ENCODE results near the gene ARHGEF28. TPM values are rescaled to one million over a fixed set of nuclear protein-coding genes. Genes with fewer than 3 reads are reported as not detected.

ARHGEF28 gene
- total RNA-seq, 4 donors from 2014 or later = 9.8 to 18.7 (median 18.6) TPM

DNA sequence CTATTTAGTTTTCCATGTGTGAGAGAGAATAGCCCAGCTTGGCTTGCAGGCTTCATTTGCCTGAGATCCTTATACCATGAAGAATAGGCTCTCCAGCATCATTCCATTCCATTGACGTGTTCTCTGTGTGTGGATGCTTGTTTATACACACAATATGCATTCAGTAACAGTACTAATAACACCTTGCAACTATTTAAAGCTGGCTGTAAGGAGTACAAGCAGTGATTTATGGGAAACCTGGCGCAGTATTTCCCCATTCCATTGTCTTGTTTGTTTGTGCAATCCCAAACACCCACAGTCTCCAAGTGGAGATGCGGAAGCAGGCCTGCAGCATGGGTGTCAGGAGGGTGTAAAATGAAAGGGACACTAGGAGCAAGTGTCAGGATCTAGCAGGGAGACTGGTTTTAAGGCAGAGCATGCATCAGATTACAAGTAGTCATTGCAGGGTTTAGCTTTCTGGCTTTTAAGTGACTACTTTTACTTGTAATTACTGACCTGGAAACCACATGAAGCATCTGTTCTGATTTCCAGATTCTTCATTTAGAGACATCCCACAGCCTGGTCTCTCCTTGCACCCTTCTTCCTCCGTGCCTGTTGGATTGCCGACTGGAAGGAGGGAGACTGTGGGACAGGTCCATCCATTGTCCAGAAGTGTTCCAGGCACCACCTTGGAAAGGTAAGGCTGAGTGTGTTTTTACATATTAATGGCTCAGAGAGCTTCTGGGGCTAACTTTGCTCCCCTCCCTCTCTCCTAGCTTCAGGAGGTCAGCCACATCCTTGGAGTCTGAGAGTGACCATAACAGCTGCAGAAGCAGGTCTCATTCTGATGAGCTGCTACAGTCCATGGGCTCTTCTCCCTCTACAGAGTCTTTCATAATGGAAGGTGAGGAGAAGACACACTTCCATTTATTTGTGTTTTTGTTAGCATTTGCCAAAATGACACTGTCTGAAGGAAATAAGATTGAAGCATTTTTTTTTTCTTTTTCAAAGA, 241.6 kb downstream of the ARHGEF28 start:
- DNase-seq = no peak
- H3K36me3 ChIP-seq = no peaks in the 10 kb centered on the region
- no peak overlapping the region for H3K4me3 ChIP-seq
- in situ Hi-C loops (cut with MboI; ENCODE audit: low pct_ligation_motif_present in 1 of 4, low pct_unique_long_range_greater_than_20kb in 1 of 4, low sequenced_read_pairs in 3 of 4) = no loop called here
- no peaks in the 10 kb centered on the region for H3K9me3 ChIP-seq
- H3K4me1 ChIP-seq = no peaks in the 10 kb centered on the region
- intact Hi-C loops (cut with DNase I; ENCODE audit: low total_unique reads) = no loop called here
- no peaks in the 10 kb centered on the region for H3K27me3 ChIP-seq
- WGBS, 2 donors (ENCODE audit: low coverage in 1 of 2) = 74 to 100% methylated on average over 1 to 5 of the region's 5 CpGs
- TF ChIP-seq POLR2AphosphoS5 (IDR thresholded peaks at IDR 0.05) (no peak), POLR2A (IDR thresholded peaks at IDR 0.05) (no peak), EP300 (IDR thresholded peaks at IDR 0.05; ENCODE audit: low read depth) (no peak)
- TF ChIP-seq, protein P1, sequence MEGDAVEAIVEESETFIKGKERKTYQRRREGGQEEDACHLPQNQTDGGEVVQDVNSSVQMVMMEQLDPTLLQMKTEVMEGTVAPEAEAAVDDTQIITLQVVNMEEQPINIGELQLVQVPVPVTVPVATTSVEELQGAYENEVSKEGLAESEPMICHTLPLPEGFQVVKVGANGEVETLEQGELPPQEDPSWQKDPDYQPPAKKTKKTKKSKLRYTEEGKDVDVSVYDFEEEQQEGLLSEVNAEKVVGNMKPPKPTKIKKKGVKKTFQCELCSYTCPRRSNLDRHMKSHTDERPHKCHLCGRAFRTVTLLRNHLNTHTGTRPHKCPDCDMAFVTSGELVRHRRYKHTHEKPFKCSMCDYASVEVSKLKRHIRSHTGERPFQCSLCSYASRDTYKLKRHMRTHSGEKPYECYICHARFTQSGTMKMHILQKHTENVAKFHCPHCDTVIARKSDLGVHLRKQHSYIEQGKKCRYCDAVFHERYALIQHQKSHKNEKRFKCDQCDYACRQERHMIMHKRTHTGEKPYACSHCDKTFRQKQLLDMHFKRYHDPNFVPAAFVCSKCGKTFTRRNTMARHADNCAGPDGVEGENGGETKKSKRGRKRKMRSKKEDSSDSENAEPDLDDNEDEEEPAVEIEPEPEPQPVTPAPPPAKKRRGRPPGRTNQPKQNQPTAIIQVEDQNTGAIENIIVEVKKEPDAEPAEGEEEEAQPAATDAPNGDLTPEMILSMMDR (IDR thresholded peaks at IDR 0.05) = no peak
- no peak overlapping the region for H3K27ac ChIP-seq

DNA sequence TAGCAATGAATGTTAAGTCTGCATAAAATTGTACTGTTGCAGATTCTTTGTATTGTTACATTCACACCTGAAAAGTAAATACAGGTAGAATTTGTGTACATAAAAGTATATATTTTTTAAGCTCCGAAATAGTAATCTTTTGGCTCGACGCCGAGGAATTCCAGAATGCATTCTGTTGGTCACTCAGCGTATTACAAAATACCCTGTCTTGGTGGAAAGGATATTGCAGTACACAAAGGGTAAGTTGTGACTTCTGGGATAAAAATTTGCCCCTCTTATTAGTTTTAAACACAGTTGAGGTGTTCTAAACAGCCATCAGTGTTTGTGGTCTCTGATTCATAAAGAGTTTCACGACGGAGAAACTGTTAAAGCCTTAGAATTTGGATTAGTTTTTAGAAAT, 257.6 kb downstream of the ARHGEF28 start:
- WGBS, 2 donors (ENCODE audit: low coverage in 1 of 2) = 80 to 92% methylated on average over 7 of the region's 7 CpGs

DNA sequence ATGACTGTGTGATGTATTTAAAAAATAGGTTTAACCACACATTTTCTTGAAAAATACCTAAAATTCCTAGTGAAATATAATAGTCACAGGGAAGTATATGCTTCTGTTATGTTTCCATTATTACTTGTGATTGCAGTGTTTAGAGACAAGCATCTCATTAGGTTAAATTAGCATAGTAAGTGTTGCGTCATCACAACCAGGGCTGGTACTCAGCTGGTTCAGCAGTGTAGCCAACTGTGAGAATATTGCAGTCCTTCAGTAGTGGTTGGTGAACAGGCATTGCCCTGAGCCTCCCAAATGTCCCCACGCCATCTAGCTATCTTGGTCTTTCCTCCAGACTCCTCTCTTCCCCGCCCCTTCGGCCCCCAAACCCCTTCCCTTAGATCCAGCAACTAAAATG, 261.7 kb downstream of the ARHGEF28 start:
- no peak for DNase-seq
- intact Hi-C loops (cut with DNase I; ENCODE audit: low total_unique reads) (no loop called here), in situ Hi-C loops (cut with MboI; ENCODE audit: low pct_ligation_motif_present in 1 of 4, low pct_unique_long_range_greater_than_20kb in 1 of 4, low sequenced_read_pairs in 3 of 4) (no loop called here)
- Histone ChIP-seq H3K4me3 (no peak overlapping the region), H3K4me1 (no peaks in the 10 kb centered on the region), H3K9me3 (no peaks in the 10 kb centered on the region), H3K27ac (no peak overlapping the region), H3K27me3 (no peaks in the 10 kb centered on the region), H3K36me3 (no peaks in the 10 kb centered on the region)
- WGBS, 2 donors (ENCODE audit: low coverage in 1 of 2) = 86 to 96% methylated on average over 3 to 4 of the region's 4 CpGs
- TF ChIP-seq EP300 (IDR thresholded peaks at IDR 0.05; ENCODE audit: low read depth) = no peak
- TF ChIP-seq POLR2AphosphoS5 (IDR thresholded peaks at IDR 0.05) = no peak
- TF ChIP-seq, protein P1 (IDR thresholded peaks at IDR 0.05) = no peak
- TF ChIP-seq POLR2A (IDR thresholded peaks at IDR 0.05) = no peak

More for the DNA sequence above, 257.6 kb downstream of the ARHGEF28 start:
- H3K36me3 ChIP-seq = no peaks in the 10 kb centered on the region
- TF ChIP-seq POLR2AphosphoS5 (IDR thresholded peaks at IDR 0.05) (no peak), EP300 (IDR thresholded peaks at IDR 0.05; ENCODE audit: low read depth) (no peak), POLR2A (IDR thresholded peaks at IDR 0.05) (no peak)
- TF ChIP-seq, protein P1 (IDR thresholded peaks at IDR 0.05) = no peak
- H3K4me1 ChIP-seq = no peaks in the 10 kb centered on the region
- no peak overlapping the region for H3K4me3 ChIP-seq
- DNase-seq = no peak
- in situ Hi-C loops (cut with MboI; ENCODE audit: low pct_ligation_motif_present in 1 of 4, low pct_unique_long_range_greater_than_20kb in 1 of 4, low sequenced_read_pairs in 3 of 4) = no loop called here
- H3K9me3 ChIP-seq = no peaks in the 10 kb centered on the region
- no peak overlapping the region for H3K27ac ChIP-seq
- intact Hi-C loops (cut with DNase I; ENCODE audit: low total_unique reads) = no loop called here
- H3K27me3 ChIP-seq = no peaks in the 10 kb centered on the region

DNA sequence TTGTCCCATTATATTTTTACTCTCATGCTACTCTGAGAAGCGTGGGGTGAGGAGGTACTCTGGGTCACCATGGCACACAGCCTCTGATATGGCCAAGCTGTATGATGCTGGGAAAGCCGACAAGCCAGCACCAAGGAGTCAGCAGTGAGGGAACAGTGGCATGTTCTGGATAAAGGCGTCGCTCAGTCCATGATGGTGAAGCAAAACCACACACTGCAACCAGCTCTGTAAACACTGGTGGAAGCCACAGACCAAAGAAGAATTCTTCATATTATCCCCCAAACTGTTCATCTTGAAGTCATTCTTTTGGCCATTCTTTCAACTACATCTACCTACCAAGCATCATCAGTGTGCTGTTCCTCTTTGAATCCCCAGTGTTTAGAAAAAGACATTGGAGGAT, 264.6 kb downstream of the ARHGEF28 start:
- Histone ChIP-seq H3K4me3 (no peak overlapping the region), H3K36me3 (no peaks in the 10 kb centered on the region), H3K27me3 (no peaks in the 10 kb centered on the region), H3K27ac (no peak overlapping the region), H3K9me3 (no peaks in the 10 kb centered on the region), H3K4me1 (no peaks in the 10 kb centered on the region)
- DNase-seq = no peak
- WGBS, 2 donors (ENCODE audit: low coverage in 1 of 2) = 91 to 94% methylated on average over 3 to 4 of the region's 4 CpGs
- intact Hi-C loops (cut with DNase I; ENCODE audit: low total_unique reads) = no loop called here
- in situ Hi-C loops (cut with MboI; ENCODE audit: low pct_ligation_motif_present in 1 of 4, low pct_unique_long_range_greater_than_20kb in 1 of 4, low sequenced_read_pairs in 3 of 4) = loop anchor here in 1 of 4 donors (5.0 kb wide), 1 partner anchor 757 kb away; no protein-coding TSS in a partner anchor
- TF ChIP-seq POLR2AphosphoS5 (IDR thresholded peaks at IDR 0.05) (no peak), POLR2A (IDR thresholded peaks at IDR 0.05) (no peak), EP300 (IDR thresholded peaks at IDR 0.05; ENCODE audit: low read depth) (no peak)
- TF ChIP-seq, protein P1 (IDR thresholded peaks at IDR 0.05) = no peak
